ENCODE data around the gene COL18A1.

Gene COL18A1

DNA sequence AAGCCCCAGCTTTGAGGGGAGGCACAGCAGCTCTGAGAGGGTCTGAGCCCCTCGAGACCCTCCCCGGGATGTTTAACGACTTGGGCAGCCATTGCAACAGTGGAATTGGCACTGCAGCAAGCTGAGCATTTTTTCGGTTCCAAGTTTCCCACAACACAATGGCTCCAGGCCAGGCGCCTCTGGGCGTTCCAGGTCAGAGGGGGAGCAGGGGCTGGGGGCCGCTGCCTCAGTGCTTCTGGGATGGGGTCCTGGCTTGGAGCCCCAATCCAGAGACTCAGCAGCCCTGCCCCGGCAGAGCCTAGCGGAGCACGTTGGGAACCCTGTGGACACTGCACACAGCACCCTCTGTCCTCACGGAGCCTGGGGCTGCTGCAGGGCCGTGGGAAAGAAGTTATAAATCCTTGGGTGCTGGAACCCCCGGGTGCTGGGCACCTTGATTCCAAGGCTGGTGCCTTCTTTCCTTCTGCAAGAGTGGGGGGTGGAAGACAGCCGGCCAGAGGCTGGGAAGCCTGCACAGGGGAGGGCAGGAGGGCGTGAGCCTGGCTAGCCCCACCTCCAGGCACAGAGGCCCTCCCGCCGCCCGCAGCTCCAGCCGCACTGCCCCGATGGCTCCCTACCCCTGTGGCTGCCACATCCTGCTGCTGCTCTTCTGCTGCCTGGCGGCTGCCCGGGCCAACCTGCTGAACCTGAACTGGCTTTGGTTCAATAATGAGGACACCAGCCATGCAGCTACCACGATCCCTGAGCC is 50.1 kb downstream of the COL18A1 start:
- DNase-seq (ENCODE audit: low read depth): peak; percentile 42
- TF ChIP-seq, protein P1, sequence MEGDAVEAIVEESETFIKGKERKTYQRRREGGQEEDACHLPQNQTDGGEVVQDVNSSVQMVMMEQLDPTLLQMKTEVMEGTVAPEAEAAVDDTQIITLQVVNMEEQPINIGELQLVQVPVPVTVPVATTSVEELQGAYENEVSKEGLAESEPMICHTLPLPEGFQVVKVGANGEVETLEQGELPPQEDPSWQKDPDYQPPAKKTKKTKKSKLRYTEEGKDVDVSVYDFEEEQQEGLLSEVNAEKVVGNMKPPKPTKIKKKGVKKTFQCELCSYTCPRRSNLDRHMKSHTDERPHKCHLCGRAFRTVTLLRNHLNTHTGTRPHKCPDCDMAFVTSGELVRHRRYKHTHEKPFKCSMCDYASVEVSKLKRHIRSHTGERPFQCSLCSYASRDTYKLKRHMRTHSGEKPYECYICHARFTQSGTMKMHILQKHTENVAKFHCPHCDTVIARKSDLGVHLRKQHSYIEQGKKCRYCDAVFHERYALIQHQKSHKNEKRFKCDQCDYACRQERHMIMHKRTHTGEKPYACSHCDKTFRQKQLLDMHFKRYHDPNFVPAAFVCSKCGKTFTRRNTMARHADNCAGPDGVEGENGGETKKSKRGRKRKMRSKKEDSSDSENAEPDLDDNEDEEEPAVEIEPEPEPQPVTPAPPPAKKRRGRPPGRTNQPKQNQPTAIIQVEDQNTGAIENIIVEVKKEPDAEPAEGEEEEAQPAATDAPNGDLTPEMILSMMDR (conservative IDR thresholded peaks at IDR 0.05; ENCODE audit: control insufficient read depth, insufficient read depth, low read depth, low read length): no peak
- H3K4me3 ChIP-seq (ENCODE audit: control insufficient read depth, low read depth, low read length): peak overlapping the region; percentile 13

DNA sequence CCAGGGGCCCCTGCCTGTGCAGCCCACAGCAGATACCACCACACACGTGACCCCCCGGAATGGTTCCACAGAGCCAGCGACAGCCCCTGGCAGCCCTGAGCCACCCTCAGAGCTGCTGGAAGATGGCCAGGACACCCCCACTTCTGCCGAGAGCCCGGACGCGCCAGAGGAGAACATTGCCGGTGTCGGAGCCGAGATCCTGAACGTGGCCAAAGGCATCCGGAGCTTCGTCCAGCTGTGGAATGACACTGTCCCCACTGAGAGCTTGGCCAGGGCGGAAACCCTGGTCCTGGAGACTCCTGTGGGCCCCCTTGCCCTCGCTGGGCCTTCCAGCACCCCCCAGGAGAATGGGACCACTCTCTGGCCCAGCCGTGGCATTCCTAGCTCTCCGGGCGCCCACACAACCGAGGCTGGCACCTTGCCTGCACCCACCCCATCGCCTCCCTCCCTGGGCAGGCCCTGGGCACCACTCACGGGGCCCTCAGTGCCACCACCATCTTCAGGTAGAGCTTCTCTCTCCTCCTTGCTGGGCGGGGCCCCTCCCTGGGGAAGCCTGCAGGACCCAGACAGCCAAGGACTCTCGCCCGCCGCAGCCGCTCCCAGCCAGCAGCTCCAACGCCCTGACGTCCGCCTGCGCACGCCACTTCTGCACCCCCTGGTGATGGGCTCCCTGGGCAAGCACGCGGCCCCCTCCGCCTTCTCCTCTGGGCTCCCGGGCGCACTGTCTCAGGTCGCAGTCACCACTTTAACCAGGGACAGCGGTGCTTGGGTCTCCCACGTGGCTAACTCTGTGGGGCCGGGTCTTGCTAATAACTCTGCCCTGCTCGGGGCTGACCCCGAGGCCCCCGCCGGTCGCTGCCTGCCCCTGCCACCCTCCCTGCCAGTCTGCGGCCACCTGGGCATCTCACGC is 51.0 kb downstream of the COL18A1 start:
- H3K4me3 ChIP-seq (ENCODE audit: control insufficient read depth, low read depth, low read length): peak overlapping the region; percentile 13
- TF ChIP-seq, protein P1 (conservative IDR thresholded peaks at IDR 0.05; ENCODE audit: control insufficient read depth, insufficient read depth, low read depth, low read length): no peak
- no peak for DNase-seq (ENCODE audit: low read depth)

DNA sequence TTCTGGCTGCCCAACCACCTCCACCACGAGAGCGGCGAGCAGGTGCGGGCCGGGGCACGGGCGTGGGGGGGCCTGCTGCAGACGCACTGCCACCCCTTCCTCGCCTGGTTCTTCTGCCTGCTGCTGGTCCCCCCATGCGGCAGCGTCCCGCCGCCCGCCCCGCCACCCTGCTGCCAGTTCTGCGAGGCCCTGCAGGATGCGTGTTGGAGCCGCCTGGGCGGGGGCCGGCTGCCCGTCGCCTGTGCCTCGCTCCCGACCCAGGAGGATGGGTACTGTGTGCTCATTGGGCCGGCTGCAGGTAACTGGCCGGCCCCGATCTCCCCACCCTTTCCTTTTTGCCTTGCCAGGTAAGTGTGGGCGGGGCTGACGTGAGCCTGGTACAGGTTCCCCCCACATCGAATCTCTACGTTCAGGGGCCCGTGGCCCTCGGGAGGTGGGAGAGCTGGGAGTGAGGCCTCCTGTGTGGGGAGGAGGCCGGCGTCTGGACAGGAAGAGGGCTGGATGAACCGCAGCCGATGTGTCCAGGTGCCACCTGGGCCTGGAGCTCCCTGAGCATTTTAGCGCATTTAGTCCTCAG is 51.7 kb downstream of the COL18A1 start:
- DNase-seq (ENCODE audit: low read depth): no peak
- H3K4me3 ChIP-seq (ENCODE audit: control insufficient read depth, low read depth, low read length): no peak overlapping the region
- TF ChIP-seq, protein P1 (conservative IDR thresholded peaks at IDR 0.05; ENCODE audit: control insufficient read depth, insufficient read depth, low read depth, low read length): no peak

DNA sequence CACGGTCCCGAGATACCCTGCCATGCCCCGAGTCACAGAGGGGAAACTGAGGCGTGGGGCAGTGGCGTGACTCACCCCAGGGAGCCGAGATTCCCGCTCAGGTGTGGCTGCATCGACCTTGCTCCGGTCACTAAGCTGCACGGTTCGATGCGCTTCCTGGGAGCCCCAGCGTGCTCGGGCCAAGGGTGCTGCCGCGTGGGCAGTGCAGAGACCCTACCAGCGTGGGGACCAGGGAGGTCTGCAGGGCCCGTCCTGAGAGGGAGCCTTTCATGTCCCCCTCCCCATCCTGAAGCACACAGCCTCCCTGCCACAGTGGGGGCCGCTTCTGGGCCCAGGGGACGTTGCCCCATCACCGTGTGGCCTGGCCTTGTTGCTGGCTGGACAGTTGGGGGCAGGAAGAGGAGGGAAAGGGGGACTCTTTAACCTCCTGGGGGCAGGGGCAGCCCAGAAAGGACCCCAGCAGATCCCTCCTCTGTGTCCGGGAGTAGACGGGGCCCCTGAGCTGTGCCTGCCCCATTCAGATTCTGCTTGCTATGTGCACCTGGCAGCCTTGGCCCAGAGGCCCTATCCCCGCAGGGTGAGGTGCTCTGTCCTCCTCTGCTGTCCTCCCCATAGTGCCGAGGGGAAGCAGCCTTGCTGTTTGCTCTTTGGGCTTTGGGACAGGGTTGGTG is 52.3 kb downstream of the COL18A1 start:
- H3K4me3 ChIP-seq (ENCODE audit: control insufficient read depth, low read depth, low read length): no peak overlapping the region
- no peak for DNase-seq (ENCODE audit: low read depth)
- TF ChIP-seq, protein P1 (conservative IDR thresholded peaks at IDR 0.05; ENCODE audit: control insufficient read depth, insufficient read depth, low read depth, low read length): no peak

DNA sequence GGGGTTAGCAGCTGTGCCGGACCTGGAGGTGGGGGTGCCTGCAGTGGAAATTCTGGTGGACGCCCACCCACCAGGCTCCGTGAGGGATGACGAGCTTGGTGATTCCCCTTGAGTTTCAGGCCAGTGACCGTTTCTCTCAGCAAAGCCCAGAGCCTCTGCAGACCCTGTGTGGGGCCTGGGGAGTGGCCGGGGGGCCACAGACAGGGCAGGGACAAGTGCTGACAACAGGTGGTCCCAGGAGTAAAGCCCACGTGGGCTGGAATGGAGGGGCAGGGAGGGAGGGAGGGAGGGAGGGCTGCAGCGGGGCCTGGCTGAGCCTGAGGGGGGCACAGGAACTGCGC is 52.8 kb downstream of the COL18A1 start:
- H3K4me3 ChIP-seq (ENCODE audit: control insufficient read depth, low read depth, low read length): no peak overlapping the region
- TF ChIP-seq, protein P1 (conservative IDR thresholded peaks at IDR 0.05; ENCODE audit: control insufficient read depth, insufficient read depth, low read depth, low read length): no peak
- DNase-seq (ENCODE audit: low read depth): no peak

Measured in fibroblast of mammary gland (primary cell).